Dermis blood vessel endothelial cell (primary cell): ENCODE data around the gene TRPM4. TPM values are rescaled to one million over a fixed set of nuclear protein-coding genes. Genes with fewer than 3 reads are reported as not detected.
A peak's percentile ranks its signal among the peaks of the same experiment; 100 is the strongest.
"Not testable (repeated sequence)": the region's sequence is repeated elsewhere in the genome, so short reads cannot be mapped to it uniquely, and the experiment has no call there.

Experiments used
- DNase-seq: peaks from one replicate; pipeline ENCODE4 v3.0.0; 2010
- total RNA-seq: library from RNA; depleted of rRNA; stranded (reverse); fragments of >200 nt; gene quantifications from 2 replicates; pipeline ENCODE4 v1.2.3, GENCODE V29; 2014

TRPM4 gene
- total RNA-seq, 1 donor from 2014 or later = 25.7 TPM

DNA sequence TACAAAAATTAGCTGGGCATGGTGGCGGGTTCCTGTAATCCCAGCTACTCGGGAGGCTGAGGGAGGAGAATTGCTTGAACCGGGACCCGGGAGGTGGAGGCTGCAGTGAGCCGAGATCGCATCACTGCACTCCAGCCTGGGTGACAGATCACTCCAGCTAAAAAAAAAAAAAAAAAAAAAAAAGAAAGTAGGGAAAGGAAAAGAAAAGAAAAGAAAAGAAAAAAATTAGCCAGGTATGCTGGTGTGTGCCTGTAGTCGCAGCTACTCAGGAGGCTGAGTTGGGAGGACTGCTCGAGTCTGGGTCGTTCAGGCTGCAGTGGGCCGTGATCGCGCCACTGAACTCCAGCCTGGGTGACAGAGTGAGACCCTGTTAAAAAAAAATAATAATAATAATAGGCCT is 30.4 kb upstream of the TRPM4 start:
- not testable (repeated sequence) for DNase-seq

DNA sequence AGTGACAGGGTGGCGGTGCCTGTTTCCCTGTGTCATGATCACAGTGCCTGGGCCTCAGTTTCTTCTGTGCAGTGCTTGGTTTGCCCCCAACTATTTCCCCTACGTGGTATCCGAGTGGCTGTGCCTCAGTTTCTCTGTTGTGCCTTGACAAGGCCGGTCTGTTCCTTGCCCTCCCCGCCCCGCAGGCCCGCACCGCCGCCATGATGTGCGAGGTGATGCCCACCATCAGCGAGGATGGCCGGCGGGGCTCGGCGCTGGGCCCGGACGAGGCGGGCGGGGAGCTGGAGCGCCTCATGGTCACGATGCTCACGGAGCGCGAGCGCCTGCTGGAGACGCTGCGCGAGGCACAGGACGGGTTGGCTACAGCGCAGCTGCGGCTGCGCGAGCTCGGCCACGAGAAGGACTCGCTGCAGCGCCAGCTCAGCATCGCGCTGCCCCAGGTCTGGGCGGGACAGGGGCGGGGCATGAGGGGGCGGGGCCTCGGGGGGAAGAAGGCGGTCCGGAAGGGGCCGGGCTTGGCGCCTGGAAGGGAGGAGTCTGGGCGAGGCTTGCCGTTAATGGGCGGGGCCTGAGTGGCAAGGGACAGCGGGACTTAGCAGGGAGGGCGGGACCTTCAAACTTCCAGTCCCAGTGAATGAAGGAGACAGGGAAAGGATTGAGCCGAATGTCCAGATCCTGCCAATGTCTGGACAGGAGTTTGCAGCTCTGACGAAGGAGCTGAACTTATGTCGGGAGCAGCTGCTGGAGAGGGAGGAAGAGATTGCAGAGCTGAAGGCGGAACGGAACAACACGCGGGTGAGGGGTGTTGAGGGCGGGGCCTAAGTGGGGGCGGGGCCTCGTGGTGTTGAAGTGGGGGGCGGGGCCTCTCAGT is 29.7 kb upstream of the TRPM4 start:
- DNase-seq = peak; percentile 98

DNA sequence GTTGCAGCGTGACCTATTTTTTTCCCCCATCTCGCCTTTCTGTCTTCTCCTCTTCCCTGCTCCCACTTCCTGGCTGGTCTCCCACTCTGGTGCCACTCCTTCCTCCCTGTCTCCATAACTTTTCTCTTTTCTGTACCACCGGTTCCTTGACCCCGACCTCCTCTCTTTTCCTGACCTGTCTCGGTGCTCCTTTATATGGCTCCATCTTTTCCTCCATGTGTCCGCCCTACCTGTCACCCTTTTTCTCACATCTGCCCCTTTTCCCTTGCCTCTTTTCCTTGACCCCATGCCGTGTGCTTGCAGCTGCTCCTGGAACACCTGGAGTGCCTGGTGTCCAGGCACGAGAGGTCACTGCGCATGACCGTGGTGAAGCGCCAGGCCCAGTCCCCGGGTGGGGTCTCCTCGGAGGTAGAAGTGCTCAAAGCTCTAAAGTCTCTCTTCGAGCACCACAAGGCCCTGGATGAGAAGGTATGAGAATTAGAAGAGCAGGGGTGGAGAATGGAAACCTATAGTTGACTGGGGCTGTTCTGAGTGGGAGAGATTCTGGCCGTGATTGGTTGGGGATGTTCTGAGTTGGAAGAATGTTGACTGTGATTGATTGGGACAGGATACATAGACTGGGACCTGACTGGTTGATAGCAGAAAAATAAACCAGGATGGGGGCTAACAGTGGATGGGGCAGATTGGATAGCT is 28.9 kb upstream of the TRPM4 start:
- DNase-seq = no peak

DNA sequence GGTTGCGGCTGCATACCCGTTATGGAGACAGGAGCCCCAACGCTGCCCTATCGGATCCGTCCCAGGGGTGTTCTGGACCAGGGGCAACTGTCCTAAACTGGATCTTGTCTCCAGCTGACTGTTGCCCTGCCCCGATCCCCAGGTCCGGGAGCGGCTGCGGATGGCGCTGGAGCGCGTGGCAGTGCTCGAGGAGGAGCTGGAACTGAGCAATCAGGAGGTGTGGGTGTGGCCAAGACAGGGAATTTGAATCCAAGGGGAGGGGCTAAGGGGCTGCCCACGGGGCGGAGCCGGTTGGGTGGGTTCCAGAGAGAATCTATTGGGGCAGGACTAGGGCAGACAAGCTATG is 28.4 kb upstream of the TRPM4 start:
- DNase-seq = no peak

DNA sequence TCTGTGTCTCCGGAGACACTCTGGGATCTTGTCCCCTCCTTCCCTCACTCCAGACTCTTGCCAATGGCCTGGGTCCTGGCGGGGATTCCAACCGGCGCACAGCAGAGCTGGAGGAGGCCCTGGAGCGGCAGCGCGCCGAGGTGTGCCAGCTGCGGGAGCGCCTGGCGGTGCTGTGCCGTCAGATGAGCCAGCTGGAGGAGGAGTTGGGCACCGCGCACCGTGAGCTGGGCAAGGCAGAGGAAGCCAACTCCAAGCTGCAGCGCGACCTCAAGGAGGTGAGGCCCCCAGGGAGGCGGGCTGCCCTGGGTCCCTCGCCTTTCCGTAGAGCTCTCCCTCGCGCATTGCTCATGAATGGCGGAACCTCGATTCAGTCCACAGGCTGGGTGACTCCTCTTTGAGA is 27.3 kb upstream of the TRPM4 start:
- no peak for DNase-seq

DNA sequence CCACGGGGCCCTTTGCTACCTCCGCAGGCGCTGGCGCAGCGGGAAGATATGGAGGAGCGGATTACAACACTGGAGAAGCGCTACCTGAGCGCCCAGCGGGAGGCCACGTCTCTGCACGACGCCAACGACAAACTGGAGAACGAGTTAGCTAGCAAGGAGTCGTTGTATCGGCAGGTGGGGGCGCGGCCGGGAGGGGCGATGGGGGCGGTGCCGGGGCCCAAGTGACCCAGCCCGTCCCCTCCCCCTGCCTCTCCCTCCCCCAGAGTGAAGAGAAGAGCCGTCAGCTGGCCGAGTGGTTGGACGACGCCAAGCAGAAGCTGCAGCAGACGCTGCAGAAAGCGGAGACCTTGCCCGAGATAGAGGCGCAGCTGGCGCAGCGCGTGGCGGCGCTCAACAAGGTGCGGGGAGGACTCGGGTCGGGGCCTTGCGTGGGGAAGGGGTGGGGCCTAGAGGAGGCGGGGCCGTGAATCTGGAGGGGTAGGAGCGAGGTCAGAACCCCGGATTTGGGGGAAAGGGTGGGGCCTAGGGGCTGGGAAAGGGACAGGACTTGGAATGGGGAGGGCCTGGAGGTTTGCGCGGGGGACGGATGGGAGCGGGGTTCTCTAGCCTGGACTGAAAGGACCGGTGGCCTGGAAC is 24.5 kb upstream of the TRPM4 start:
- no peak for DNase-seq

DNA sequence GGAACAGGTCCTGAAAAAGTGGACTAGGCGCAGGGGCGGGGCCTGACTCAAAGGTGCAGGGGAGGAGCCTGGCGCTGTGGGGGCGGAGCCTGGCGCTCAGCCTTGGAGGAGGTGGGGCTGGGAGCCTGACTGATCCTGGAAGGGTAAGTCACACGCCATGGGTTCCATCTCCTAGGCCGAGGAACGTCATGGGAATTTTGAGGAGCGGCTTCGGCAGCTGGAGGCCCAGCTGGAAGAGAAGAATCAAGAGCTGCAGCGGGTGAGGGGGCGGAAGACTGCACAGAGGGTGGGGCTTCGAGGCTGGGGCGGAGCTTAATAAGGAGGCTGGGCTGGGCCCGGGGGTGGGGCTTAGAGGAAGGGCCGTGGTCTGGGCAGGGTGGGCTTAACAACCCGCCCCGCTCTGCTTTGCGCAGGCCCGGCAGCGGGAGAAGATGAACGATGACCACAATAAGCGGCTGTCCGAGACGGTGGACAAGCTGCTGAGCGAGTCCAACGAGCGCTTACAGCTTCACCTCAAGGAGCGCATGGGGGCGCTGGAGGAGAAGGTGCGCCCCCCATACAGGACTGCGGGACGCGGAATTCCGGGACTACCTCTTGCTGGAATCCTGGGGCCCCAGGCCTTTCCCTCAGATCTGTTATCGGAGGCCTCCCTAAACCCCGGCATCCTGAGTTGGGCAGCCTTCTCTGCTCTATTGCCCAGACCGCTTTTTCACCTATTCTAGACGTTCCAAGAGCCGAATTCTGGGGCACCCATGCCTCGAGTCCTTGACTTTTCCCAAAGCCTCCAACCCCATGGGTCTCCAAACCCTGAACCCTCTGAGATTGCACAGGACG is 23.8 kb upstream of the TRPM4 start:
- peak; percentile 43 for DNase-seq

DNA sequence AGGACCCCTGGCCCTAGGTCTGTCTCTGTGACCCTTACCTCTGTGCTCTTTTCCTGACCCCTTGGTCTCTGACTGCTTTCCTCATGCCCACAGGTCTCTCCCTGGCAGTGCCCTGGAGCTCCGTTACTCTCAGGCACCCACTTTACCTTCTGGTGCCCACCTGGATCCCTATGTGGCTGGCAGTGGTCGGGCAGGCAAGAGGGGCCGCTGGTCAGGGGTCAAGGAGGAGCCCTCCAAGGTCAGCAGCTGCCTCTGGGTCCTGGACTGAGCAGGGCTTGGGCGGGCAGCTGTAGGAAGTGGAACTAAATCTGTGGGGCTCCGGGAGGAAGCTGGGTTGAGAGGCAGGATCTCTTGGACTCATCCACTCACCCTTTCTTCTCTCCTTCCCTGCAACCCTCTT is 21.9 kb upstream of the TRPM4 start:
- no peak for DNase-seq

DNA sequence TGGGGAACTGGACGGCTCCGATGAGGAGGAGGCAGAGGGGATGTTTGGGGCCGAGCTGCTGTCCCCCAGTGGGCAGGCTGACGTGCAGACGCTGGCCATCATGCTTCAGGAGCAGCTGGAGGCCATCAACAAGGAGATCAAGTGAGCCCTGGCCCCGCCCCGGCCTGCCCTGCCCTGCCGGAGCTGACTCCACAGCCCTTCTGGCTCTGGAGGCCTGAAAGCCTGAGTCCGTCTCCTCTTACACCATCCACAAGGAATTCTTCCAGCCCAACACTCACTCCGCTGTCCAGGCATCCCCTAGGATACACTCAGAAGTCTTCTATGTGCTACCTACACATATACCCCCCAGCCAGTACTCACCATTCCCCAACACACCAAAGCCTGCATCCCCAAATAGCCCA is 20.8 kb upstream of the TRPM4 start:
- no peak for DNase-seq

DNA sequence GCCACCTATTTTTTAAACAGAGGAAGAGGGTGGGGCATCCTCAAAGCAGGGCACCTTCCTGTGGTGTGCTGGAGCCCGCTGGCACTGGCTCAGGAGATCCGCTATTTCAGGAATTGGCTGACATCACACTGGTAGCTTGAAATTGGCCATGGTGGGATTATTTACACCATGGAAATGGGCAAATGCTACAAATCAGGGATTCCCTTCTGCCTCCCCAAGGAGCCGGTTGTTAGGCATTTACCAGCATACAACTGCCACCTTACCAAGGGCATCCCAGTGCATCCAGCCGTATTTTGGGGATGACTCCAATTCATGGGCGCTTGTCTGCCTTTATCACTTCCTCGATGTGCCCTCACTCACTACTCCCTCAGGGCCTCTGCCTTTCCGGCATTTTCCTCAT is 16.6 kb upstream of the TRPM4 start:
- DNase-seq = no peak

DNA sequence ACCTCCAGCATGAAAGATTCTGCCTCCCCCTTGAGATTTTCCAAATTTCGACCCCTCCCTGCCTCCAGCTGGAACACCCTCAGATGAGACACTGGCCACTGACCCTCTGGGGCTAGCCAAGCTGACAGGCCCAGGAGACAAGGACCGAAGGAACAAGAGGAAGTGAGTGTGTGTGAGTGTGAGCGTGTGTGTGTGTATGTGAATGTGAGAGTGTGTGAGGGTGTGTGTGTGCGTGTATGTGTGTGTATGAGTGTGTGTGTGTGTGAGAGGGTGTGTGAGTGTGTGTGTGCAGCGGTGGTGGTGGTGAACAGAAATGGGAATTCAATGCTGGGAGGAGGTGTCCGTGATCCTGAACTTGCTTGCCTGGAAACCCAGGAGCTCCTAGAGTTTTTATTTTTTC is 16.2 kb upstream of the TRPM4 start:
- DNase-seq = no peak

DNA sequence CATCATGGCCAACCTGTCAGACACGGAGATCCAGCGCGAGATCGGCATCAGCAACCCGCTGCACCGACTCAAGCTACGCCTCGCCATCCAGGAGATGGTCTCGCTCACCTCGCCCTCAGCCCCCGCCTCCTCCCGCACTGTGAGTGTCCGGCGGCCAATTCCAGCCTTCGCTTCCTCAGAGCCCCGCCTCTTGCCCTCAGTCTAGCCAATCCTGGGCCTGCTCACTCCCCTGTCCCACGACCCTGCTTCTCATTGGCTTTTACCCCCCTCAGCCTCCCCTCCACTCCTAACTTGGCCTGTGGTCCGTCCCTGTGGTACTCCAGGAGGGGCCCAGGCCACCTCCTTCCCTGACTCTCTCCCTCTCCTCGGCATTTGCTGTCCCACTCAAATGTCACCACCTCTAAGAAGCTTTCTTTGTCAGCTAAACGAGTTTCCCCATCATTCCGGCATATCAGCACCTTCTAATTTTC is 14.7 kb upstream of the TRPM4 start:
- peak; percentile 94 for DNase-seq

DNA sequence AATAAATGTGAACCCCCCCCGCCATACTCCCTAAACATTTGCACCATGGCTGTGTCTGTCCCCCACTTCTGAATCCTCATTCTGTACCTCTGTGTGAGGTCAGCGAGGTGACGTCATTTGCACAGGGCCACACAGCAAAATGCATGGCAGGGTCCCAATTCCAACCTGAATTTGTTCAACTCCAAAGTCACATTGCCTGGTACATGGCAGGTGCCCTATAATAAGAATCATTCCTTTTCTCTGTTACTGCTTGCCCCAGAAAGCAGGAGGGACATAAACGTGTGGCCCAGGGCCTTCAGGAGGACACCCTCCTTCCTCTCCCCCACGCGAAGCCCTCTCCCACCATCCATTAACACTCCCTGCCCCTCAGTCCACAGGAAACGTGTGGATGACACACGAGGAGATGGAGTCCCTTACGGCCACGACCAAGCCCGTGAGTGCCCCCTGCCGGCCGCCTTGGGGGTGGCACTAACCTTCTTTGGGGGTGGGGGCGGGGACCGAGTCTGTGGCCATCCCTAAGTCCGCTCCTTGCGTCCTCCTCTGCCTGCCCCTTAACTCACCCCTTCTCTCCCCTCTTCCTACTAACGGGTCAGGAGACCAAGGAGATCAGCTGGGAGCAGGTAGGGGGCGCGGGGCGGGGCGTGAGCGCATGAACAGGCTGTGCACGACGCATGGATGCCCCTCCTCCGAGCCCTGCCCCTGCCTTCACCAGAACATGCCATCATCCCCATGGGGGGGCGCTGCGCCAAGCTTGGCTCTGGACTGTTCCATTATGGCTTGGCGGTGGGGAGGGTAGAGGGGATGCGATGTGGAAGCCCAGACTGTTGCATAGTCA is 11.8 kb upstream of the TRPM4 start:
- peak; percentile 80 for DNase-seq

DNA sequence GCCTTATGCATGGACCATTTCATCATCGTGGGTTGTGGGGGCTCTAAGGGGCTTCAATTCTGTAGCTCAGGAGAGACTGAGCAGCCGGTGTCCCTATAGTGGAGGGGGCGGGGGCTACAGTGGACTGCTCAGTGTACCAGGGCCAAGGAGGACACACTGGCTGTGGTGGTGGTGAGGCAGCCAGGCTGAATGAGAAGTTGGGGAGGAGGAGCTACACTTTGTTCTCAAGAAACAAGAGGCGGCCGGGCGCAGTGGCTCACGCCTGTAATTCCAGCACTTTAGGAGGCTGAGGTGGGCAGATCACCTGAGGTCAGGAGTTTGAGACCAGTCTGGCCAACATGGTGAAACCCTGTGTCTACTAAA is 11.2 kb upstream of the TRPM4 start:
- DNase-seq = not testable (repeated sequence)

DNA sequence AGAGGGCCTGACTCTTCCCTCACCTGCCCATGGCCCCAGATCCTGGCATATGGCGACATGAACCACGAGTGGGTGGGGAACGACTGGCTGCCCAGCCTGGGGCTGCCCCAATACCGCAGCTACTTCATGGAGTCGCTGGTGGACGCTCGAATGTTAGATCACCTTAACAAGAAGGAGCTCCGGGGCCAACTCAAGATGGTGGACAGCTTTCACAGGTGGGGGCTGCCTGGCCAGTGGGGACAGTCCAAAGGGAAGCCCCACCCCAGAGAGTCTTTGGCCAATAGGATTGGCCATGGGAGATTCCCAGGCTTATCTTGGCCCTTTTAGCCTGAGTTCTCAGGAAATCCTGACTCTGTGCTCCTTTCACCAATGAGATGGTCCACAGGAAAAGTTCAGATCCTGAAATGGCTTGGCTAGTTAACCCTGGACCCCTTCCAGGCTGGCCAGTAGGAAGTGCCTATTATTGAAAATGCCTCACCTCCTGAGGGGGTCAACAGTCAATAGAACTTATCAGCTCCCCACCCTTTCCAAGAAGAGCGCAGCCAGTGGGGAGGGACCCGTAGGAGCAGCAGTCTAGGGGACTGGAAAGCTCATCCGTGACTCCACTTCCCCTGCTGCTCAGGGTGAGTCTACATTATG is 9.4 kb upstream of the TRPM4 start:
- DNase-seq = peak; percentile 89

DNA sequence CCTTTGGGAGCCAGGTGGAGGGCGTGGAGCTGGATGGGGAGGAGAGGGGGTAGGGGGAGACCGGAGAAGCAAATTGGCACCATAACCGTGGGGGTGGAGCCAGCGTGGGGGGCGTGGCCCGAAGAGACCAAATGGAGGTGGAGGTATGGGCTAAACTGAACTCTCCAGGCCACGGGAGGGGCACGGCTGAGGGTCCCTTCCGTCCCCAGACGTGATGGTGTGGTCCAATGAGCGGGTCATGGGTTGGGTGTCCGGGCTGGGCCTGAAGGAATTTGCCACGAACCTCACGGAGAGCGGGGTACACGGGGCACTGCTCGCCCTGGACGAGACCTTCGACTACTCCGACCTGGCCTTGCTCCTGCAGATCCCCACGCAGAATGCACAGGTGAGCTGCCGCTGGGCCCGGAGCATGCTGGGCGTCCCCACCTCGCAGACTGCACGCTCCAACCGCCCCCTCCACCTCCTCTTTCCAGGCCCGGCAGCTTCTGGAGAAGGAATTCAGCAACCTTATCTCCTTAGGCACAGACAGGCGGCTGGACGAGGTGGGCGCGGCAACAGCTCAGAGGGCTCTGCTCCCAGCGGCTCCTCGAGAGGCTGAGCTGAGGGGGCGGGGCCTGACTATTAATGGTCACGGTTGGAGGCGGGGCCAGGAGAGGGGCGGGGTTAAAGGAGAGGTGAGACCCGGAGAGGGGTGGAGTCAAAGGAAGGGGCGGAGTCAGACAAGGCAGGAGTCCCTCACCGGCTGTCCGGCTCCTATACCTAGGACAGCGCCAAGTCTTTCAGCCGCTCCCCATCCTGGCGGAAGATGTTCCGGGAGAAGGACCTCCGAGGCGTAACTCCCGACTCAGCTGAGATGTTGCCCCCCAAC is 8.6 kb upstream of the TRPM4 start:
- DNase-seq = peak; percentile 94

DNA sequence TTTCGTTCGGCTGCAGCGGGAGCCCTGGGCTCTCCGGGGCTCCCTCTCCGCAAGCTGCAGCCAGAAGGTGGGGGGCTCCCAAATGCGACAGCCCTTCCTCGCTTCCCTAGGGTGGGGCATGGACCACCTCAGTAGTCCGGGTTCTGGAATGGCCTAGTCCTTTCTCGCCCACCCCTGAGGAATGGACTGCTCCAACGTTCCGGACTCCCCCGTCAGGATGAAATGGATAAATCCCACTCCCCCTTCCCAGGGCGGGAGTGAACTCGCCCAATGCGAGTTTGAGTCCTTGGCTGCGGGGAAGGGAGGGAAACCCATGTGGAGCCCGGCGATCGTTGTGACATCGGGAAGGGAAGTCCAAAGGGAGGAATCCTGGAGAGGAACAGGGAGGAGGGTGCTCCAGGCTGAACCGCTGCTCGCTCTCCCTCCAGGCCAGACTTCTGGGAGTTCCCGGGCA is 7.9 kb upstream of the TRPM4 start:
- DNase-seq = peak; percentile 88

DNA sequence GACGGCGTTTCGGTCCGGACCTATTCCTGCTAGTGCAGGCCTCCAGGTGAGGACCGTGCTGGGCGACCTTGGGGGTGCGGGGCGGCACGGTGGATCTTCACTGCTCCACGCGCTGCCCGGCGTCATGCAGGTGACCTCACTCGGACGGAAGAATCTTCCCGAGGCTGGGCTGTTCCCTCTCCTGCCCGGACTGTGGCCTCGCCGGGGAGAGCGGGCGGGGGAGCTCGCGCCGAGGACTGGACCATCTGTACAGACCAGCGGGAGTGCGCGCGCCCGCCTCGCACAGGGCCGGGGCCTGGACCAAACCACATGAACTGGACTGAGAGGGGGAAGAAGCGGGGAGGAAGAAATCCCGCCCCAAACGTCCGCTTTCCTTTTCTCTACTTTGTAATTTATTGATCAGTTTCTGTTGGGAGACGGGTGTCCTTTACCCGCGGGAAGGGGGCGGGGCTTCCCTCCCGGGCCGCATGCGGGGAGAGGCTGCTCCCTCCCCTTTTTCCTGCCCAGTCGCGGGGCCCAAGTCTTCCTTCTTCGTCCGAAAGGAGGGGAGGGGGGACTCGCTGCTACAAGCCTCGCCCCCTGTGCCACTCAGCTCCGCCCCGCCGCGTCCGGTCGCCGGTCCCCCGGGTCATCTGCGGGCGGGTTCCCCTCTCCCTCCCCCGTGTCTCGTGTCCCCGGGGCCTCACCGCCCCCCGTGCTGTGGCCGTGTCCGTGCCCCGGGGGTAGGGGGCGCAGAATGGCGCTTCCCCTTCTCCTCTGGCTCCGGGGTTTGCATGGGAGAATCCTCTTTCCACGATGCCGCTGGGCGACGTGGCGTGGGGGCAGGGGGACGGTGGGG is 7.3 kb upstream of the TRPM4 start:
- peak; percentile 83 for DNase-seq

DNA sequence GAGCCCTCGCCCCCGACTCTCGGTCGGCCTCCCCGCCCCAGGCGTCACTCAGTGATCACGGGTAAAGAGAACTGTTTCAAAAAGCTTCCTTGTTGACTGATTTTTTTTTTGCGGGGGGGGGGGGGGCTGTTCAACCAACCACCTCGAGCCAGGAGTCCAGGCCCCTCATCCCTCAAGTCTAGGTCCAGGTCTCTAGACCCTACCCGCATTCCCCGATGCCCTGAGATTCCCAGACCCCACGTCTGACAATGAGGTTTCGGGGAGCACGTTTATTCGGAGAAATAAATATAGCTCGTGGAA is 6.7 kb upstream of the TRPM4 start:
- DNase-seq = no peak
